Stimulated activated CD8-positive, alpha-beta memory T cell treated with anti-CD3 and anti-CD28 coated beads, Interleukin-2, amount 100 ng/mL, for 1 hour (primary cell): Measurements from ENCODE around the gene PEX5L.

Experiments
- DNase-seq, 2 donors: peaks; one replicate each; pipeline ENCODE4 v3.0.0-alpha.2; 2020; ENCODE audit warnings: low read depth in 2 of 2

The PEX5L gene

DNA sequence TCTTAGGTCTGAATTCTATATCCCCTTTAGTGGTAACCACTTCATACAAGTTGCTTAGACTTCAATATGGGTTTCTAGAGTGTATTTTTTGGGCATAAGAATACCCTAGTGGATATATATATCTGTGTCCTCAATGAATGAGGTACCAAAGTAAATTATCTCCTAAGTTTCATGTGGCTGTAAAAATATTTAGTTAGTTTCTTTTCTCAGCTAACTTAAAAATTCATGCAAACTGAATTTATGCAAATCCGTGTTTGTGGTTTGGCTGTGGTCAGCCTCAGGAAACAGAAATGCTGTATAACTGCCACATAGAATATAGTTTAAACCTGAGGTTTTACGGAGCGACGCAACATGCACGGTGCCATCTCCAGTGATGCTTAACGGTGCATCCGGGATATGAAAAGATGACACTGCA, 80.3 kb downstream of the PEX5L start:
- no peak for DNase-seq

DNA sequence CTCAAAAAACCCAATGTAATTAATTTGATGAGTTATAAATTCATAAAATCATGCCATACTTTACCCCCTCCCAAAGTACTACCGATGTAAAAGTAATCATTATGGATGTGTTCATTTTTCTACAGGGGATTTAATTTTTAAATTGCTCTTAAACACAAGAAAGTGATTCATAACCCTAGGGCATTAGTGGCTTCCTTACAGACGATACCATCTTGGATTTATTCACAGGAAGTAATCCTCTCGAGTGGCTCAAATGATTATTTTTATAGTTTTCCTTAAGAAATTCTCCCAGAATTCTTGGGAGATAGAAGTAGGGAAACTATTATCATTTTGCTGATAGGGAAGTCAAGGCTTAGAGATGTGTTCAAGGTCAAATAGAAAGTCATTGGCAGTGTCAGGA, 80.9 kb downstream of the PEX5L start:
- DNase-seq: no peak

DNA sequence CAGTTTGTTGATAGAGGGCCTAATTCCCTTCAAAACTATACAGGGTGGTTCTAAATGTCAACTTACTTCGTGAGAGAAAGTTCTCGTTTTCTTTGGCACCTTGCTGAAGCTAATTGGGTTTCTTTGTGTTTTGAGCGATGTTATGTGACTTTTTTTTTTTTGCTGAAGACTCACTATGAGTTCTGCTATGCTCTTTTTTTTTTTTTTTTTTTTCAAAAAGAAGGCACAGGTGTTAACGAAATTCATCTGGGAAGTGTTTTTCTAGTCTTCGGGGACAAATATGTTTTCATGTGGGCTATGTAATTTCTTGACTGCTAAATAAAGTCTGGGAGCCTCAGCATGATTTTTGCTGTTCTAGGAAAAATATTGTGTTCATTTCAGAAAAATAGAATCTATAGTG, 81.5 kb downstream of the PEX5L start:
- no peak for DNase-seq

DNA sequence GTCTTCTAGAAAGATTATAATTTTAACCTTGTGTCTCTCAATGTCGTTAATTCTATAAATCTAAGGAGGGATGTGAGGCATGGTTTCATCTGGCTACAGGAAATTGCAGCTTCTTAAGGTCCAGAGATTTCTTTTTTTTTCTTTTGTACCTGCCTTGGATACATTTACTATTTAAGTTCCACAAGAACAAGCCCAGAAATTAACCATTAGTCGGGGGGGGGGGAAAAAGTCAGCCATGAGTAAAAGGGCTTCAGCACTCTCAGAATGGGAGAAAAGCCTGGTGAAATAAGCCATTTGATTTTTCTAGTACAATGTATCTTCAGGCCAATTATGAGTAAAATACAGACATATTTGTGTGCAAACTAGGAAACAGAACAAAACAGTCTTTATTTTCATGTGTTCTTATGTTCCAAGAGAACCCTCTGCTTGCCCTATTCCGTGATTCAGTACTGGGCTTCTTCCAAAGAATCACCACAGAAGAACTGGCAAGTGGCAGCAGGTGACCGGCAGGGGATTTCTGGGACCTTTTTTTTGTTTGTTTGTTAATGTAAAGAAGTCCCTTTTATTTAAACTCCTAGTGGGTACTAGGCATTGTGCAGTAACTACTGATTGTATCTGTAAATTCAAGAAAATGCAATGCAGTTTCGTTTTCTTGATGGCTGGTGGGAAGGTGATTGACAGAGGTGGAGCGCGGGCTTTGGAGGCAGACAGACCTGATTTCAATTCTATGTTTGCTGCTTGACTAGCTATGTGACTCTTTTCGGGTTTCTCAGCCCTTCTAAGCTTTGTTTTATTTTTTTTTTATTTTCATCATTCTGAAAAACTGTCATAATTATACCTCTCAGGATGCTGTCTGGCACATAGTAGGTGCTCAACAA, 82.5 kb downstream of the PEX5L start:
- no peak for DNase-seq

DNA sequence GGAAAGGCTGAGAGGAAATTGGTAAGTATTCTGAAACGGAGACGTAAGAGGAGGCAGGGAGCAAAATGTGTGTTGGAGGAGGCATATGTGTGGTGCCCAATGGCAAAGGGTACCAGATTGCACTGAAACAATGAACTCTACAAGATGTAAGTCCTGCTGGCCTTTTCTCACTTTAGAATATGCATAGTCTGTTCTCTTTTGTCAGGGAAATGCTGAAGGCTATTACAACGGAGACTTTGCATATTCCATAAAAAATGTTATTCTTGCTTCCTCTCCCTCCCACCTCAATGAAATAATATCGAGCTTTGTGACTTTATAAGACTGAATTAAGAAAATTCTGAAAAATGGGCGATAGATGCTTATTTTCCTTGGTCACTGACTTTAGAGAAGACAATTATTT, 85.9 kb downstream of the PEX5L start:
- no peak for DNase-seq

DNA sequence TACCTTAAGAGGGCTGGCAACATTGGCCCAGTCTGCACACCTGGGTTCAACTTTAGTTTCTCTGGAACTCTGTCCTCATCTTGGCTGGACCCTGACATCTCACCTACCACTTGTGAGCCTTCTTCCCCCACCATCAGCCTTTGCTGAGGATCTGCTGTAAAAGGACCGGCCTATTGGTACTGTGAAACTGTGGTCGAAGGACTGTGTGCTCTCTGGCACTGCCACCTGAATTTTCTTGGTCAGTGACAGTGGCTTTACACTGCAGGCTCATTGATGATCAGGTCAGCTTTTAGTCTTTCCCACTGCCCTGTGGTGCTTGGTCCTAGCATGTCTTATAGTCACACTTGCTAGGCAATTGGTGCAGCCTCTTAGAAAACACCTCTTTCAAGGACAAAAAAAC, 86.9 kb downstream of the PEX5L start:
- no peak for DNase-seq

DNA sequence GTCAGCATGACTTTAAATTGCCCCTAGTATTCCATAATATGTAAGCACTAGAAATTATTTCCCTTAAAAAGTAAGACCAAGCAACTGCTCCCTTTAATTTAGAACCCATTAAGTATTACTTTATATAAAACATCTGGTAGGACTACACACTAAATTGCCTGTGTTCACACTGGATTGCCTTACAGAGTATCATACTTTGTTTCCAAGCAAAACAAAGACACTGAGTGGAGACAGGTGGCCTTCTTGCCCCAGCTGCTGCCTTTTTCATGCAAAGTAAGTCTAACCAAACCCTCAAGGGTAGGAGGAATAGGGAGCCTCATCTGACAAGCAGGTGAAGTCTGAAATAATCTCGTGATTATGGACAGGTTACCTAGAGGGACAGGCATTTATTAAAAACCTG, 87.3 kb downstream of the PEX5L start:
- no peak for DNase-seq

DNA sequence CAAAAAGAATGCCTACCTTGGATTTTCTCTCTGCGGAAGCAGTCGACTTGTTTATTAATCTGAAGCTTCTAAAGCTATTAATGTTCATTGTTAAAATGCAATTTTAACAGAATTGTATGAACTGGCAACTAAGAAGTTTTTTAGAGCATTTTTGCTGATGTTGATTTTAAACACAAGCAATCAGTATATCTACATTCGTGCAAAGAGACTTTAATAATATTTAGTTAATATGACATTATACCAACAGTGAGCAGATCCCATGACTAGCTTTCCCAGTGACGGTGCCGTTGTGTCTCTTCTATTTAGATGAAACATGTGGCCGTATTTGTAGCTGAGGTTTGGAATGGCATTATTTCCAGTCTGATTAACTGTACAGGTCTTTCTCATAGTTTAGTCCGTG, 88.0 kb downstream of the PEX5L start:
- no peak for DNase-seq

DNA sequence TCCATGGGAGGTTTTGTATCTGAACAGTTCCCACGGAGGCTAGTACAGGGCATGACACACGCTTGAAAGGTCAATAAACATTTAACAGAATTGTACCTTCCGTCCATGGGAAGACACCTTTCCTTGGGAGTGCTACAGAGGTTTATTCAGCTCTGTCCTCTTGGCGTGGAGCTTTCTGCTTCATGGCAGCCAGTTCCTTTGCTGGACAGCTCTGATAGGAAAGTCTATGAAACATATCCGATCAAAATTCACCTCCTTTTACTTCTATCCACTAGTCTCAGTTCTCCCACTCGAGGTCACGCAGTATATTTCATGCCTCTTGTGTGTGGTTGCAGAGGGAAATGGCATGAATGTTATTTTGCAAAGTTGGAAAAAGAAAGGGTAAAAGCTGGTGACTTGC, 91.2 kb downstream of the PEX5L start:
- no peak for DNase-seq

DNA sequence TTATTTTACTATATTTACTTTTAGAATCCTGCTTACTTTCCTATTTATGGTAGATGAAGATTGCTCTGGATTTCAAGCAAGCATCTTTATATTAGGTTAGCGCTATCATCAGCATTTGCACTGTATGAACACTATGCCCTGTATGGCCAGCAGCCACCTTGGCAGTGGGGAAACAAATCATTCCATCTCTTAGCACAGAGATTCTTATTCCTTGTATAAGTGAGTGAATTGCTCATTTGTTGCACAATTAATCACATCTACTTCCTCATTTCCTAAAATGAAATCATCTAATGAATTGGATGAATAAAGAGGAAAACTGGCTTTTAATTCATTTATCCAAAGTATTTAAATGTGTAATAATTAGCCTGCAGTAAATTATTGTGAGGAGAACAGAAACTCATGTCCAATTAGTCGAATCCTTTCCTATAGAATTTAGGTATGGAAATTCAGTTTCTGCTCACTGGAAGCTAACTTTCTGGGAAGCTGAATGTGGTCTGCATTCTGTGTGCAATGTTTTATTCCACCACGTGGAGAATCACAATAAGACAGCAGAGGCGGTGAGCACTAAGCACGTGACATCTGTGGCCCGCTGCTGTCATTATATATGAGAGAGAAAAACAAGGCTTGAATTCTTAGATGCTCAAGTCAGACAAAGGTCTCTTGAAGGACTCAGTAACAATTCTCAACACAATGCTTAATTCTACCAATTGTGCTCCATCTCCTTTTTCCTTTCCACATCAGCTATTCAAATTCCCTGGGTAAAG, 93.4 kb downstream of the PEX5L start:
- DNase-seq: no peak

DNA sequence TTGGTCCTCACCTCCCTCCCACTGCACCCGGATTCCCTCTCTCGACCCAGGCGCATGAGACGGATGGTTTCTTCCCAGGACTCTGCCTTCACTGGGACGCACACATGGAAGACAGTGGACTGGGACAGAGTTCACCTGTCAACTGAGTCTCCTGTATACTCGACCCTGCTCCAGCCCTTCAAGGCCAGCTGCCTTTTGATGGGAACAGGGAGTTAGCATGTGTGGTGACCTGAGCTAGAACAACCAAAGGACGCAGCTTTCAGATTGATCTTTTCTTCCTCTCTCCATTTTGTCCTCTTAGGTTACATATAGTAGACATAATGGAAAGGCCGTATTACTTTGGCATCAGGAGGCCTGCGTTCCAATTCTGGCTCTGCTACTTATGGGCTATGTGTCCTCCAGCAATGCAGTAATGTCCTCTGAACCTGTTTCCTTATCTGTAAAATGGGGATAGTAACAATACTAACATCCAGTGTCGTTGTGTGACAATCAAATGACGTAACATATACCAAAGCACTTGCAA, 94.1 kb downstream of the PEX5L start:
- DNase-seq: no peak

DNA sequence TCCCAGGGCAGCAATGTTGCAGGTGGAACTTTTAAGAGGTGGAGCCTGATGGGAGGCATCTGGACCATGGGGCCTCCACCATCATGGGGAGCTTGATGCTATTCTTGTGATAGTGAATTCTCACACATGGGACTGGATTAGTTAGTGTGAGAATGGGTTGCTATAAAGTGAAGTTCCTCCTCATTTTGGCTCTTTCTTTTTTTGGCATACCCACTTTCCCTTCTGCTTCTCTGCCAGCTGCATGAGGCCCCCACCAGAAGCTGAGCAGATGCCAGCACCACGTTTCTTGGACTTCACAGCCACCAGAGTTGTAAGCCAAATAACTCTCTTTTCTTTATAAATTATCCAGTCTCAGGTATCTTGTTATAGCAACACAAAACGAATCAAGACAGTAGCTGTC, 101.0 kb downstream of the PEX5L start:
- DNase-seq: no peak

DNA sequence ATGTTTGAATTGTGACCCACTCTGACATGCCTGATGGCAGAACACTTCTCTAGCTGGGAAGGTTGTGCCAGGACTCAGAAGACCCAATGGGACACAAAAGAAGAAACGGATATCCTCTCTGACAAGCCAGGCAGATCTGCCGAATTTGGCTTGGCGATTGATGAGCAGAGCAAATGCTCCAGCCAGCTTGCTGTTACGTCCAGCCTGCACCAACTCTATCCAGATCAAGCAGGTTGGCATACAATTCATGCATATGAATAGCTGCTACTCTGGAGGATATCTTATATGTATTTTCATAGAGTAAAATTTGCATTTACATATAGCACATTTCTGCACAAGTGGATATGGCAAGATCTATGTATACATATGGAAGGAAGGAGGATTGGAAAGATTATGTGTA, 102.8 kb downstream of the PEX5L start:
- DNase-seq: no peak

DNA sequence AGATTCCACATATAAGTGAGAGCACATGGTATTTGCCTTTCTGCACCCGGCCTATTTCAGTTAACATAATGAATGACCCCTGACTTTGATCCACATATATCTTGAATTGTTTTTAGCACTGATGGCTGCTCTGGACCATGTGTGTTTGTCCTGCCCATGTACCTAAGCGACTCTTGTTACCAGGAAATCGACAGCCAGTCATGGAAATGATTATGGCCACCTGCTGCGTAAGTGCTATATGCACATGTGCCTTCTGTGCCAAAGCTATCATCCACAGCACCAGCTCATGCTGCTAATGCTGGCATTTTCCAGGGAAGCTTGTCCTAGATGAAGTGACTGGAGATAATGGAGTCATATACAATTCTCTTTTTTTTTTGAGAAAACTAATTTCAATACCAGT, 103.7 kb downstream of the PEX5L start:
- DNase-seq: no peak

DNA sequence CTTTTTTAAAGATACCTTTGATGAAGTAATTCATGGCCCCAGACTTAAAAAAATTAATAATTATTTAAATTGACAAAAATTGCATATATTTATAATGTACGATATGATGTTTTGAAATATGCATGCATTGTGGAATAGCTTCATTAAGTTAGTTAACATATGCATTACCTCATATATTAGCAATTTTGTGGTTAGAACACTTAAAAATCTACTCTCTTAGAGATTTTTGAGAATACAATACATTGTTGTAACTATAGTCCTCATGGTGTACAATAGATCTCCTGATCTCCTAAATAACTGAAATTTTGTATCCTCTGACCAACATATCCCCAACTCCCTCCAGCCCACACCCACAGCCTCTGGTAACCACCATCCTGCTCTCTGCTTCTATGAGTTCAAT, 104.1 kb downstream of the PEX5L start:
- no peak for DNase-seq

DNA sequence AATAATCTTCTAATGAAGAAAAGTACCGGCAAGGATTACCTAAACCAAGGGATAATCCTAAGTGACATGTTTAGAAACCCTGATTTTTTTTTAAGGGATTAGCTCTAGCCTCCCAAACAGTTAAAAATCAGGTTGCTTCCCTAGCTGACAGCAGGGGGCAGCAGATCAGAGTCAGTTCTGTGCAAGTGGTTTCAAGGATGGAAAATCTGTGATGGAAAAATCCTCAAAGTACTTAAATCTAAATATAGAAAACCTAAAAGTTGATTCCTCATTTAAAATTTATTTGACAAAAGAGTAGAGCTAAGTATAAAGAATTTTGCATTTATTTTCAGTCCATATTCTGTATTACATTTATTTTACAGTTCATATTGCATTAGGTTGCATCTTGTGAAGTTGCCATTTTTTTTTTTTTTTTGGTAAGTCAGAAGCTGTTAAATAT, 107.6 kb downstream of the PEX5L start:
- DNase-seq: peak in 1 of 2 donors; percentile 5

DNA sequence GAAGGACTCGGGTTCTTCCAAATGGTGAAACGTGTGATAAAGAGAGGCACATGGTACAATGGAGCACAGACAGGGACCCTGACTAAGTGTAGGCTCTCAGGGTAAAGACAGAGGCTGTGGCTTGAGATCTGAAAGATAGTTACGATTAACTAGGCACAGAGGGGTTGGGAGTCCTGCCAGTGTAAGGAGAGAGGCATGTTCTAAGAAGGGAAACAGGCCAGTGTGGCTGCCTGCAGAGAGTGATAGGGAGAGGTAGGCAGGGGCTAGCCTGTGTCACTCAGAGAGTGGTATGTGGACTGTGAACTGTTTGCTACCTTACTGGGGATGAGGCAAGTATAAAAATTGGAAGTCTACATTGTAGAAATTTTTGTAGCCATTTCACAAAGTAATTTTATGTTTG, 109.5 kb downstream of the PEX5L start:
- DNase-seq: no peak

DNA sequence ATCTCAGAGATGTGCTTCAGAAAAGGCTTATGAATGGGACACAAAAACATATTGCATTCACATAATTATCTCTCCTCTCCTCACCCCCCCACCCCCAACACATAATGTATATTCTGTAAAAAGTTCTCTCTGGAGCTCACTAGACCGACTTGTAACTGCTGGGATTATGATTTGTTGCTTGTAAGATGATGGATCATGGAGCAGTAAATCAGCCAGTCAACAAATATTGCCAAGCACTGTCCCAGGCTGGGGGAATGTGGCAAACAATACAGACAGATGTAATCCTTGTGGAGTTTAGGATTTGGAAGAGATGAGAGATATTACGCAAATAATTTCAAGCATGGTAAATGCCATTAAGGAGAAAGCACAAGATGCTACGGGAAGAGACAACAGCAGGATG, 114.8 kb downstream of the PEX5L start:
- no peak for DNase-seq

DNA sequence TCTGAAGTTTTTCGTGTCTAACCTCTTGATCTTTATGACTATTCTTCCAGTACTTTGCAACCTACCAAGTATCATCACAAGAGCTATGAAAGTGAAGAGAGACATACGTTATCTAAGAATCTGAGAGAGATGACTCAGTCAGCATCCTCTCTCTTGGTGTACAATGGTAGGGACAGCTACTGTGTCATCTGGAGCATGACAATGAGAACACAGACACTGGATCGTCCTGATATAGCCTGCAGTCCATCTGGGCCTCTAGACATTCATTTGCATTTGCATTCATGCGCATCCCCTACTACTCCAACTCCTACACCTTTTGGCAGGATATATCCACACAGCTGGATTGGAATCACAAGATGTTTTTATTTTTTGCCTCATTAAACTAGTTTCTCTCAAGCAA, 115.2 kb downstream of the PEX5L start:
- DNase-seq: no peak

DNA sequence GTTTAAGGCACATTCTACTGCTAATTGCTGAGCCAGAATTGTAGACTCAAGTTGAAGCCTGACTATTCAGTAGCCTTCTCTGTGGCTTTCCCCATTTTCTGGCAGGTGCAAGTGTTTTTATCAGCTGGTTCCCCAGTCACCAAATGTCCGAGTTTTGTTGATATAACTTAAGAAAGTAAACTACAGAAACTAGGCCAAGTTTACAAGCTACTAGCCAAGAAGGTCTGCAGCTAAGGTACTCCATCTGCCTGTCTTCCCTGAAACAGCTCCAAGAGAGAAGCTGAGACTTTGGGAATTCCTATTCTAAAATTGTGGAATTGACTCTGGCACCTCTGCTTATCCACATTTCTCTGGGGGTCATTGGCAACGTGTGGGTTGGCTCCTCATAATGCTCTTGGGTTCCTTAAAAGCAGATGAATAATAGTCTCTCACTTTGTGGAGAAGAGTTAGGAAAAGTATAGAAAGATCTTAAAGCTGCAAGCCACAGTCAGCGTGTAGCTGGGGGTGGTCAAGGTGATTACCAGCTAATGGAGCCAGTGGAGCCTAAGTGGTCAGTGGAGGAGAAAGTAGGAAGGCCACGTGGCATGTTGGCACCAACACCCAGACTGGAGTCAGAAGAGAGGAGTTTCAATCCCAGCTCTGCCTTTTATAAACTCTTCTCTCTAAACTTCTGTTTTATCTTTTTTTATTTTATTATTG, 128.8 kb downstream of the PEX5L start:
- DNase-seq: no peak

DNA sequence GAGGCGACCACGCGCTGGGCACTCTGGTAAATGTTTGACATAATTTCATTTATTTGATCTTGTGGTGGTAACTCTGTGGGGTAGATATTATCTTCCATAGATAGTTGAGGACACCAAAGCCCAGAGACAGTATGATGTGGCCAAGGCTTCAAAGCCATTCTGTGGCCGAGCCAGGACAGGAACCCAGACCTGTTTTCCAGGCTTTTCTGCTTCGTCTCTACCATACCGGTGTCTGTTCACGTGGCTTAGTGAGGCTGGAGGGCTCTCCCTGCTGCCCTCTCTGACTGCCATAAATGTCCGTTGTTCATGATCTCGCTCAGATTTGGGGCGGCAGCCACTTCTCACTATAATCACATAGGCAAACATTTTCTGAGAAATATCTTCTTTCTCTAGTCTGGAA, 134.7 kb downstream of the PEX5L start:
- DNase-seq: no peak

DNA sequence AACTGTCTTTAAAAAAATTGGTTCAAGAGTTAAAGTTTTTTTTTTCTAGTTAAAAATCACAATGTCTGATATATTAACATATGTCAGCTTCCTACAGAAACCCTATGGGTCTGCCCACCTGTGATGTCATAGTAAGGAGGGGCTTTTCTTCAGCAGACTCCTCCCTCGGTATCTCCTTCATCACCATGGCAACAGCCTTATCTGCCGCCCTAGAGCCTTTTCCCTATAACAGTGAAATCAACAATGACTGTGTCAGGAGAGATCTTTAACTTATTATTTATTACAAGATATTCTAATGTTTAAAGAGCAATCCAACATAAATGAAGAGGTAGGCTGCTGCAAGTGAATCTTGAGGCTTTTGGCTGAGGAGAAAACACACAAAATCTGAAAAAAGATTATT, 138.7 kb downstream of the PEX5L start:
- no peak for DNase-seq
